GM18870 (cell line): ENCODE results near the gene MRTO4.
"Not testable (repeated sequence)": the region's sequence is repeated elsewhere in the genome, so short reads cannot be mapped to it uniquely, and the experiment has no call there.

Experiments used
- ATAC-seq: cut with Tn5 transposase; IDR thresholded peaks from one replicate; pipeline ENCODE4 v1.9.1; 2021; ENCODE audit warnings: moderate library complexity; ENCODE audit not compliant: unreplicated experiment

Gene MRTO4

GRCh38 chr1:19251305-19252196 lies at the start of gene MRTO4, which contains the start of gene EMC1:
Gene MRTO4, plus strand, starts transcription at chr1:19251805. Its CDS starts 31 bp downstream, at chr1:19251836.
Gene EMC1, minus strand, starts transcription at chr1:19251524. Its CDS starts 15 bp downstream, at chr1:19251509.
- ATAC-seq, result peak; percentile 67

GRCh38 chr1:19202396-19202795 lies 49.2 kb upstream of the MRTO4 start:
- ATAC-seq, result no peak

- no peak for ATAC-seq
Observed at GRCh38 chr1:19203440-19203839, 48.2 kb upstream of the MRTO4 start.

- ATAC-seq, result no peak
Observed at GRCh38 chr1:19204446-19205266, 46.9 kb upstream of the MRTO4 start.

GRCh38 chr1:19205403-19205802 lies 46.2 kb upstream of the MRTO4 start:
- no peak for ATAC-seq

GRCh38 chr1:19205845-19206244 lies 45.8 kb upstream of the MRTO4 start:
- ATAC-seq, result no peak

GRCh38 chr1:19206947-19207346 lies 44.7 kb upstream of the MRTO4 start:
- ATAC-seq, result no peak

- no peak for ATAC-seq
Observed at GRCh38 chr1:19208710-19209438, 42.7 kb upstream of the MRTO4 start.

GRCh38 chr1:19209439-19209989 lies 42.1 kb upstream of the MRTO4 start:
- ATAC-seq, result peak; percentile 36

- ATAC-seq, result peak; percentile 64
Observed at GRCh38 chr1:19209990-19210771, 41.4 kb upstream of the MRTO4 start, which contains the start of gene UBR4. Gene UBR4, minus strand, starts transcription at chr1:19210266. Its CDS starts 18 bp downstream, at chr1:19210248.

- ATAC-seq, result no peak
Observed at GRCh38 chr1:19210772-19211549, 40.6 kb upstream of the MRTO4 start.

- ATAC-seq, result no peak
Observed at GRCh38 chr1:19212167-19212566, 39.4 kb upstream of the MRTO4 start.

- no peak for ATAC-seq
Observed at GRCh38 chr1:19213580-19213979, 38.0 kb upstream of the MRTO4 start.

GRCh38 chr1:19216585-19216984 lies 35.0 kb upstream of the MRTO4 start:
- not testable (repeated sequence) for ATAC-seq

- ATAC-seq, result no peak
Observed at GRCh38 chr1:19219451-19219850, 32.2 kb upstream of the MRTO4 start.

- no peak for ATAC-seq
Observed at GRCh38 chr1:19220080-19220846, 31.3 kb upstream of the MRTO4 start.

- ATAC-seq, result no peak
Observed at GRCh38 chr1:19220991-19221390, 30.6 kb upstream of the MRTO4 start.

- ATAC-seq, result no peak
Observed at GRCh38 chr1:19222573-19222972, 29.0 kb upstream of the MRTO4 start.
